SK-N-SH treated with all-trans-retinoic acid at 6 μM for 48 hours (cell line): ENCODE data around the gene VMO1.

Experiments used
- ATAC-seq: fragments of 200-7000 bp; cut with Tn5 transposase; 3 replicates; pipeline ENCODE4 v1.9.1; 2020; ENCODE audit warnings: mild to moderate bottlenecking, moderate library complexity
- ARNTL ChIP-seq: fragments of 450-650 bp; formaldehyde crosslinking; IDR thresholded peaks from 2 replicates; pipeline ENCODE4 v1.5.0; 2020; ENCODE audit warnings: low read depth, mild to moderate bottlenecking, moderate library complexity, borderline replicate concordance
- BACH2 ChIP-seq: fragments of 250-450 bp; sonication (Bioruptor Pico); IDR thresholded peaks from 2 replicates; pipeline ENCODE4 v1.9.0; 2021; ENCODE audit warnings: mild to moderate bottlenecking, borderline replicate concordance
- CSRNP3 ChIP-seq: fragments of 250-450 bp; sonication (Bioruptor Pico); IDR thresholded peaks from 2 replicates; pipeline ENCODE4 v1.5.1; 2021; ENCODE audit warnings: mild to moderate bottlenecking, moderate library complexity
- ESRRG ChIP-seq: fragments of 250-450 bp; sonication (Bioruptor Pico); IDR thresholded peaks from 2 replicates; pipeline ENCODE4 v1.6.1; 2021; ENCODE audit warnings: mild to moderate bottlenecking
- ISL1 ChIP-seq: fragments of 250-450 bp; sonication (Bioruptor Pico); IDR thresholded peaks from 2 replicates; pipeline ENCODE4 v2.1.2; 2022; ENCODE audit warnings: mild to moderate bottlenecking, moderate library complexity
- PPARA ChIP-seq: fragments of 250-450 bp; sonication (Bioruptor Pico); IDR thresholded peaks from 2 replicates; pipeline ENCODE4 v1.5.0; 2020; ENCODE audit warnings: mild to moderate bottlenecking, borderline replicate concordance
- RARB ChIP-seq: fragments of 250-450 bp; sonication (Bioruptor Pico); IDR thresholded peaks from 2 replicates; pipeline ENCODE4 v1.8.0; 2021; ENCODE audit warnings: mild to moderate bottlenecking, moderate library complexity
- TSHZ2 ChIP-seq: fragments of 250-450 bp; sonication (Bioruptor Pico); IDR thresholded peaks from 2 replicates; pipeline ENCODE4 v1.5.0; 2020; ENCODE audit warnings: mild to moderate bottlenecking, moderate library complexity
- ZC3H10 ChIP-seq: fragments of 250-450 bp; sonication (Bioruptor Pico); IDR thresholded peaks from 2 replicates; pipeline ENCODE4 v1.5.1; 2021; ENCODE audit warnings: mild to moderate bottlenecking, moderate library complexity
- ZFP3 ChIP-seq: fragments of 250-450 bp; sonication (Bioruptor Pico); IDR thresholded peaks from 2 replicates; pipeline ENCODE4 v1.5.0; 2020; ENCODE audit warnings: mild to moderate bottlenecking, moderate library complexity
- ZFP30 ChIP-seq: fragments of 450-650 bp; formaldehyde crosslinking; IDR thresholded peaks from 2 replicates; pipeline ENCODE4 v1.5.0; 2022; ENCODE audit warnings: mild to moderate bottlenecking, moderate library complexity
- ZNF565 ChIP-seq: fragments of 450-650 bp; formaldehyde crosslinking; conservative IDR thresholded peaks from 2 replicates; pipeline ENCODE4 v1.5.0; 2020; ENCODE audit warnings: low read depth, mild to moderate bottlenecking, moderate library complexity
- ZNF70 ChIP-seq: fragments of 450-650 bp; formaldehyde crosslinking; IDR thresholded peaks from 2 replicates; pipeline ENCODE4 v1.5.0; 2020; ENCODE audit warnings: mild to moderate bottlenecking, moderate library complexity
- ZNF8 ChIP-seq: fragments of 450-650 bp; formaldehyde crosslinking; IDR thresholded peaks from 2 replicates; pipeline ENCODE4 v1.5.0; 2020; ENCODE audit warnings: mild to moderate bottlenecking, moderate library complexity
- TF ChIP-seq, protein P1 (sequence below): fragments of 250-450 bp; sonication (Bioruptor Pico); IDR thresholded peaks from 2 replicates; pipeline ENCODE4 v1.5.1; 2020; ENCODE audit warnings: low read depth, mild to moderate bottlenecking, moderate library complexity

The VMO1 gene

GRCh38 chr17:4833178-4833940 is 47.2 kb upstream of the VMO1 start, which contains the start of gene MINK1:
MINK1 (plus strand) TSS chr17:4833340; CDS start chr17:4833584, 244 bp downstream.
- TF ChIP-seq ZNF8 (no peak), RARB (CRISPR knock-in tag) (no peak), ESRRG (no peak), ARNTL (no peak), CSRNP3 (CRISPR knock-in tag) (no peak), ZFP3 (no peak)
- TF ChIP-seq, protein P1, sequence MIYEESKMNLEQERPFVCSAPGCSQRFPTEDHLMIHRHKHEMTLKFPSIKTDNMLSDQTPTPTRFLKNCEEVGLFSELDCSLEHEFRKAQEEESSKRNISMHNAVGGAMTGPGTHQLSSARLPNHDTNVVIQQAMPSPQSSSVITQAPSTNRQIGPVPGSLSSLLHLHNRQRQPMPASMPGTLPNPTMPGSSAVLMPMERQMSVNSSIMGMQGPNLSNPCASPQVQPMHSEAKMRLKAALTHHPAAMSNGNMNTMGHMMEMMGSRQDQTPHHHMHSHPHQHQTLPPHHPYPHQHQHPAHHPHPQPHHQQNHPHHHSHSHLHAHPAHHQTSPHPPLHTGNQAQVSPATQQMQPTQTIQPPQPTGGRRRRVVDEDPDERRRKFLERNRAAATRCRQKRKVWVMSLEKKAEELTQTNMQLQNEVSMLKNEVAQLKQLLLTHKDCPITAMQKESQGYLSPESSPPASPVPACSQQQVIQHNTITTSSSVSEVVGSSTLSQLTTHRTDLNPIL, result no peak
- peak; percentile 92 for ATAC-seq

DNA sequence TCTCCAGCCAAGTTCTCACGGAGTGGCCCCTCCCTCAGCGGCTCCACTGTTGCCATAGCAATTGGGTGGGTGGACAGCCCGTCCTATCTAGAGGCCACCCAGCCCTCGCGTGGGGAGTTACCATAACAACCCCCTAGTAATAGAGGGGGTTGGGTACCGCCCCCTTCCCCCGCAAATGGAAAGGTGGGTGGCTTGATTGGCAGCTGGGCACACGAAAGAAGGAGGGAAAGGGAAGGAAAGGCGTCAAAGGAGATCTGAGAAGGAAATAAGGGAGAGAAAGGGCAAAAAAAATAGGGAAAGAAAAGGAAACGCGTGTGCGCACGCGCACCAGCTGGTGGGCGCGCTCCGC is 46.6 kb upstream of the VMO1 start:
- ATAC-seq, result peak; percentile 41

- TF ChIP-seq ZNF565, result no peak
- no peak for TF ChIP-seq ZFP30 (CRISPR knock-in tag)
- TF ChIP-seq ZNF8, result no peak
- TF ChIP-seq ZC3H10, result no peak
- TF ChIP-seq, protein P1, result no peak
- TF ChIP-seq TSHZ2 (CRISPR knock-in tag), result no peak
- no peak for TF ChIP-seq PPARA
- TF ChIP-seq BACH2, result no peak
- TF ChIP-seq ISL1 (CRISPR knock-in tag), result no peak
- no peak for TF ChIP-seq ZNF70 (CRISPR knock-in tag)
- no peak for TF ChIP-seq RARB (CRISPR knock-in tag)
- no peak for ATAC-seq
Measured at GRCh38 chr17:4827399-4827798, 41.2 kb upstream of the VMO1 start.

GRCh38 chr17:4823373-4824089 is 37.4 kb upstream of the VMO1 start:
- TF ChIP-seq CSRNP3 (CRISPR knock-in tag) (no peak), ZC3H10 (no peak), TSHZ2 (CRISPR knock-in tag) (no peak)
- no peak for ATAC-seq
